MM.1S (cell line): ENCODE results near the gene A2ML1.

Experiments
- CTCF ChIP-seq: fragments of 300-600 bp; sonication (generic); IDR thresholded peaks from 2 replicates; pipeline ENCODE4 v1.5.1; 2016; ENCODE audit warnings: antibody characterized with exemption, low read length, mixed read lengths
- EZH2 ChIP-seq: fragments of 300-600 bp; sonication (generic); optimal IDR thresholded peaks from 2 replicates; pipeline ENCODE3; 2017; ENCODE audit warnings: low read depth, mild to moderate bottlenecking, antibody characterized with exemption, low read length, mixed read lengths
- EZH2phosphoT487 ChIP-seq: fragments of 300-600 bp; sonication (generic); IDR thresholded peaks from 2 replicates; pipeline ENCODE4 v1.6.1; 2018; ENCODE audit warnings: antibody characterized with exemption, low read length

- TF ChIP-seq CTCF (no peak), EZH2phosphoT487 (no peak), EZH2 (no peak)
Observed at GRCh38 chr12:8916154-8916553, 93.7 kb downstream of the A2ML1 start.
